SKM-1 (cell line): ENCODE results near the gene KRTAP3-1.
"Not testable (repeated sequence)": the region's sequence is repeated elsewhere in the genome, so short reads cannot be mapped to it uniquely, and the experiment has no call there.

Experiments
- DNase-seq: peaks from one replicate; lab custom pipeline; 2025; ENCODE audit not compliant: unreplicated experiment; lab: John Stamatoyannopoulos, UW

The KRTAP3-1 gene

DNA sequence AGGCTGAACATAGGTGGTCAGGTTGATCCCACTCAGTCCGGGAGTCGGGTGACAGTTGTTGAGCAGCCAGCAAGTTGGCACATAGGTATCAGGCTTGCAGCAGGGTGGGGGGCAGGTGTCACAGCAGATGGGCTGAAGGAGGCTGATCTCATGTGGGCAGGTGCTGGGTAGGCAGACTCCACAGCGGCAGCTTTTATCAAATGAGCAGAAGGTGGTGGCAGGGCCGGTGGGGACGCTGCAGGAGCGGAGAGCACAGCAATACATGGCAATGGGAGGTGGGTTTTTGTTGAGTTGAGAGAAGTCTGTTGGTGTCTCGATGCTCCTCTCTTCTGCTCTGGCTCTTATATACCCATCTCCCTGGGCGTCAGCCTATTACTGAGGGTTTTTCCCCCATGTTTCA lies at the start of gene KRTAP3-1:
KRTAP3-1 (minus strand) TSS at position 318 of the 400 bp plus-strand sequence; CDS start at position 264, 54 bp downstream.
- DNase-seq = no peak

DNA sequence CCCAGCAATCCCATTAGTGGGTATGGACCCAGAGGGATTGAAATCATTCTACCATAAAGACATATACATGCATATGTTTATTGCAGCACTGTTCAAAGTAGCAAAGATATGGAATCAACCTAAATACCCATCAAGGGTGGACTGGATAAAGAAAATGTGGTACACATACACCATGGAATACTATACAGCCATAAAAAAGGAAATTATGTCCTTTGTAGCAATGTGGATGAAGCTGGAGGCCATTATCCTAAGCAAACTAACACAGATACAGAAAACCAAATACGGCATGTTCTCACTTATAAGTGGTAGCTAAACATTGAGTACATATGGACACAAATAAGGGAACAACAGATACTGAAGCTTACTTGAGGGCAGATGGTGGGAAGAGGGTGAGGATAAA lies 48.6 kb upstream of the KRTAP3-1 start:
- DNase-seq = no peak

DNA sequence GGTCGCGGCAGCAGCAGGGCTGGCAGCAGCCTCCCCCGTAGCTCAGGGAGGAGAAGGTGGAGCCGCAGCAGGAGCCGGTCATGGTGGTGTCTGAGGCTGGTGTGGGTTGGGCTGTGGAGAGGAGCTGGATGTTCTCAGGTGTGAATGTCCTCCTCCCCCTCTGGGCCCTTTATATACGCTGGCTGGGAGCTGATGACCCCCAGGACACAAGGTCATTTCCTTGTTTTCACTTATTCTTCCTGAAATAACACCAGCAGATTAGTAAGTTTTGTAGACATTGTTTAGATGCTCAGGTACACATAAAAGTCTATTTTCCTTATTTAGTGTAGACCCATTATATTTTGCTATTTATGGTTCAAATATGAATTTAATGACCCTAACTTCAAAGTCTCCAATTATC lies 46.2 kb upstream of the KRTAP3-1 start, which contains the start of gene KRTAP2-2:
KRTAP2-2 (minus strand) TSS at position 101 of the 400 bp plus-strand sequence; CDS start at position 82, 19 bp downstream.
- not testable (repeated sequence) for DNase-seq

DNA sequence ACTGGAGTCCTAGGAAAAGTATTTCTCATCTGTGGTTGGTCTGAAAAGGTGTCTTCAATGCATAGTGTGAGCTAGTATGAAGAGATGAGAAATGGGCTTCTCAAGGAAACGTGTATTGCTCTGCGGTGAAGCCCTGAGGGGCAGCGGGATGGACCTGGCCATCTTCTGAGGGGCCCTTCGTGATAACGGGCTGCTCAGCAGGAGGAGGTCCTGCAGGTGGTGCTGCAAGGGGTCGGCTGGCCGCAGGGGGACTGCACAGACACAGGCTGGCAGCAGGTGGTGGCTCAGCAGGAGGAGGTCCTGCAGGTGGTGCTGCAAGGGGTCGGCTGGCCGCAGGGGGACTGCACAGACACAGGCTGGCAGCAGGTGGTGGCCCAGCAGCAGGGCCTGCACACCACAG lies 45.6 kb upstream of the KRTAP3-1 start:
- DNase-seq = not testable (repeated sequence)

DNA sequence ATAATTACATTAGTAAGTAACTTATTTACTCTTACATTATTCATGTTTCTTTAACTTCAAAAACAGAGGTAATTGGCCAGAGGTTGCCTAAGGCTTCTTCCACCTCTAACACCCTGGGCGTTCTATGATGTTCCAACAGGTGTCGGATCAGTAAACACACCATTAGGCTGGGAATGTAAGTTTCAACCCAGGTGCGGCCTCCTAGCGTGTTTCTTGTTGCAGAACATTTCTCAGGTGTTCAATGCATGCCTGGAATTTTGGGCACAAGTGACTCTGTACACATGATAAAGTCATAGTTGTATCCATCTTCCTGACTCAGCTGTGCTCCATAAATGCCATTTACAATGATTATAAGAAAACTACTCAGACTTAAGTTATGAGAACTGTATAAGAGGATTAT lies 45.1 kb upstream of the KRTAP3-1 start:
- no peak for DNase-seq

DNA sequence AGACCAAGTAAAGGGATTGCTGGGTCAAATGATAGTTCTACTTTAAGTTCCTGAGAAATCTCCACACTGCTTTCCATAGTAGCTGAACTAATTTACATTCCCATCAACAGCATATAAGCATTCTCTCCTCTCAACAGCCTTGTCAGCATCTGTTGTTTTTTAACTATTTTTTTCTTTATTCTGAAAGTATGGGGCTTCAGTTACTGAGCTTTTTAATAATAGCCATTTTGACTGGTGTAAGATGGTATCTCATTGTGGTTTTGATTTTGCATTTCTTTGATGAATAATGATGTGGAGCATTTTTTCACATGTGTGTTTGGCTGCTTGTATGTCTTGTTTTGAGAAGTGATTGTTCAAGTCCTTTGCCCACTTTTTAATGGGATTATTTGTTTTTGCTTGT lies 43.6 kb upstream of the KRTAP3-1 start:
- DNase-seq = no peak

DNA sequence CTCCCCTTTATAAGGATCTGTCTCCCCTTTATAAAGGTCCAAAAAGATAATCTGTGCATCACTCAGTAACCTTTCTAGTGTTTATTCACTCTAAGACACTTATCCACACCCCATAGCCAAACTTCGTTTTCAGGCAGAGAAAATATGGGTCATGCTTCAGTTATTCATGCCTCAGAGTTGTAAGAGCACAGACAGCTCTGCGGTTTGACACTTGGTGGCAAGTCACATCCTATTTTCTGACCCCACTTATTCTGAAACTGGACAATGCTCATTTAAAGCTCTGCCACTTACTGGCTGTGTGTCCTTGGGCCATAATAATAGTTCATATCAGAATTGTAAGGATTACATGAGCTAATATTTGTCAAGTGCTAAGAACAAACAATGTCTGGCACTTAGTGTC lies 40.2 kb upstream of the KRTAP3-1 start:
- no peak for DNase-seq

DNA sequence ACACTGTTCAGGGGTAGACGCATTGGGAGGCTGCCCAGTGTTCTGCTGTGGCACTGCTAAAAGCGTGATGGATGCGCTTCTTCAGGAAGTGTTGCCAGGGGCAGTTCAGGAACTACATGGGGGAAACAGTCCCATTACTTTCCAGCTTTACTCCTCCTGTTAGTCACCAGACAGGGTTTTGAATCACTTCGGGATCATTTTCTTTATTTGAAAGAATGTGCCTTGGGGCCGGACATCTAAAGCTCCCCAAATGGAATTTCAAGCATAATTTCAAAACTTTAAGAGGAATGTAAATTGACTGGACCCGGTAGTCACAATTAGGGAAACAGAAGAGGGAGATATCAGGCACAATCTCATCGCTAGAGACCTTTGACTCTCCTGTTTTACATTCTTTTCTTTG lies 39.5 kb upstream of the KRTAP3-1 start:
- DNase-seq = no peak

DNA sequence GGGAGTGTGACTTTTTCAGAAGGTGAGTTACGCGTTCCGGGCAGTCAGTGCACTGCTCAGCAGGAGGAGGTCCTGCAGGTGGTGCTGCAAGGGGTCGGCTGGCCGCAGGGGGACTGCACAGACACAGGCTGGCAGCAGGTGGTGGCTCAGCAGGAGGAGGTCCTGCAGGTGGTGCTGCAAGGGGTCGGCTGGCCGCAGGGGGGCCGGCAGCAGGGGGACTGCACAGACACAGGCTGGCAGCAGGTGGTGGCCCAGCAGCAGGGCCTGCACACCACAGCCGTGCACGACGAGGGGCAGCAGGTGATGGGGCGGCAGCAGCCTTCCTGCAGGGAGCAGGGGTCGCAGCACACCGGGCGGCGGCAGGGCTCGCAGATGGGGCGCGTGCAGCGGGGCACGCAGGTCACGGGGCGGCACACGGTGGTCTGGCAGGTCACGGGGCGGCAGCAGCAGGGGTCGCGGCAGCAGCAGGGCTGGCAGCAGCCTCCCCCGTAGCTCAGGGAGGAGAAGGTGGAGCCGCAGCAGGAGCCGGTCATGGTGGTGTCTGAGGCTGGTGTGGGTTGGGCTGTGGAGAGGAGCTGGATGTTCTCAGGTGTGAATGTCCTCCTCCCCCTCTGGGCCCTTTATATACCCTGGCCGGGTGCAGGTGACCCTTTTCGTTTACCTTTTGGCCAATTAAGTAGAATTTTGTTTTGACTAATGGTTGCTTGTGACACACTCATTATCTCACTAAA lies 38.0 kb upstream of the KRTAP3-1 start, which contains the start of gene KRTAP2-1:
KRTAP2-1 (minus strand) TSS at position 582 of the 731 bp plus-strand sequence; CDS start at position 533, 49 bp downstream.
- DNase-seq = not testable (repeated sequence)

DNA sequence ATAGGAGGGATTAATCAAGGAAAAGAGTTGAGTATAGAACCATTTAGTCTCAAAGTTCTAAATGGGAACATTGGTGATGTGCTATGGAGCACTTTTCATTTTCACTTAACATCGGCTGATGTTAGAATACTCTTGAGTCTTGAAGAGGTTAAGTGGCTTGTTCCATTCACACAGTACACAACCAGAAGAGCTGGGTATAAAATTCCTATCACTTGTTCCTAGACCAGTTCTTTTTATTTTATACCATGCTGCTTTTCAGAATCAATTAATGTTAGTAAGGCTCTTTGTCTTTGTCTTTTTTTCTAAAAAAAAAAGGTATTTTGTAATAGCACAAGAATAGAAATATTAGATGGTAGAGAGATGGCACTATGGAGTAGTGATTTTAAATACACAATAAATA lies 34.0 kb upstream of the KRTAP3-1 start:
- no peak for DNase-seq

DNA sequence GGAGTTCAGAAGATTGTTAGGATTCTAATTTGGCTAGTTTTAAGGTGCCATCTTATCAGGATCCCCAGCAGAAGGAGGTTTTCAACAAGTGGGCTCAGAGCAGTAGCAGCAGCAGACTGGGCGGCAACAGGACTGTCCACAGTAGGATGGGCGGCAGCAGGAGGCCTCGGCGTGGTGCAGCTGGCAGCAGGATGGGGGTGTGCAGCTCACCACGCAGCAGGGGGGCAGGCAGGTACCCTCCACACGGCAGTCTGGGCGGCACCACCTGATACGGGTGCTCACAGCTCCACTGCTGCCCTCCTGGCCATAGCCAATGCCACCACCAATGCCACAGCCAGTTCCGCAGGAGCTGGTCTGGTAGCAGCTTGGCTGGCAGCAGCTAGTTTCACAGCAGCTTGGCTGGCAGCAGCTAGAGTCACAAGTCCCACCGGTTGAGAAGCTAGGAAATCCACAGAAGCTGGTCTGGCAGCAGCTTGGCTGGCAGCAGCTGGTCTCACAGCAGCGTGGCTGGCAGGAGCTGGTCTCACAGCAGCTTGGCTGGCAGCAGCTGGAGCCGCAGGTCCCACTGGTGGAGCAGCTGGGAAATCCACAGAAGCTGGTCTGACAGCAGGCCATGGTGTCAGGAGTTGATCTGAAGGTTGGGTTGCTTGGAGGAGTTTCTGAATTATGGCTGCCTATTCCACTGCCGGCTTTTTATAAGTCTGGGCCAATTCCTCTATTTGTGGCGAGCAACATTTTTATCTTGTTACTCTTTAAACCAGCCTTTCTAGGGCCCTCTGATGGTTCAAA lies 32.0 kb upstream of the KRTAP3-1 start, which contains the start of gene KRTAP1-1:
KRTAP1-1 (minus strand) TSS at position 668 of the 789 bp plus-strand sequence; CDS start at position 615, 53 bp downstream.
- DNase-seq = not testable (repeated sequence)

DNA sequence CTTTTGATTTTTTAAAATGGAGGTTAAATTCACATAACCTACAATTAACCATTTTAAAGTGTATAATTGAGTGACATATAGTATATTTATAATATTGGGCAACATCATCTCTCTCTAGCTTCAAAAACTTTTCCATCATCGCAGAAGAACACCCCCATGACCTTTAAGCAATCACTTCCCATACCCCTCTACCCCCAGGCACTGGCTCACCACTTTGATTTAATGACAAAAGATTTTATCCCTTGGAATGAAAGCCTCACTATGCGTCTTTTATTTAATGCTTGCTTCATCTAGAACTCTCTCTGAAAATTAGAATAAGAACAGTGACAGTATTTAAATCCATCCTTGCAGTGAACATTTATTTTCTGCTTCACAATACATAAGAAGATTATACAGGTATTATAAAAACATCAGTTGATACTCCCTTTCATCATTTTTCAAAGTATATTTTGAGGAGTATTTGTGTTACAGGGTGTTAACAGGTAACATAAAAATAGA lies 29.0 kb upstream of the KRTAP3-1 start:
- no peak for DNase-seq

DNA sequence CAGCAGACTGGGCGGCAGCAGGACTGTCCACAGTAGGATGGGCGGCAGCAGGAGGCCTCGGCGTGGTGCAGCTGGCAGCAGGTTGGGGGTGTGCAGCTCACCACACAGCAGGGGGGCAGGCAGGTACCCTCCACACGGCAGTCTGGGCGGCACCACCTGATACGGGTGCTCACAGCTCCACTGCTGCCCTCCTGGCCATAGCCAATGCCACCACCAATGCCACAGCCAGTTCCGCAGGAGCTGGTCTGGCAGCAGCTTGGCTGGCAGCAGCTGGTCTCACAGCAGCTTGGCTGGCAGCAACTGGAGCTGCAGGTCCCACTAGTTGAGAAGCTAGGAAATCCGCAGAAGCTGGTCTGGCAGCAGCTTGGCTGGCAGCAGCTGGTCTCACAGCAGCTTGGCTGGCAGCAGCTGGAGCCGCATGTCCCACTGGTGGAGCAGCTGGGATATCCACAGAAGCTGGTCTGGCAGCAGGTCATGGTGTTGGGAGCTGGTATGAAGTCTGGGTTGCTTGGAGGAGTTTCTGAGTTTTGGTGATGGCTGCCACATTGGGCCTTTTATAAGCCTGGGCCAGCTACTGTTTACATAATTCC lies 25.5 kb upstream of the KRTAP3-1 start, which contains the start of gene KRTAP1-3:
KRTAP1-3 (minus strand) TSS at position 529 of the 590 bp plus-strand sequence; CDS start at position 476, 53 bp downstream.
- DNase-seq = not testable (repeated sequence)

DNA sequence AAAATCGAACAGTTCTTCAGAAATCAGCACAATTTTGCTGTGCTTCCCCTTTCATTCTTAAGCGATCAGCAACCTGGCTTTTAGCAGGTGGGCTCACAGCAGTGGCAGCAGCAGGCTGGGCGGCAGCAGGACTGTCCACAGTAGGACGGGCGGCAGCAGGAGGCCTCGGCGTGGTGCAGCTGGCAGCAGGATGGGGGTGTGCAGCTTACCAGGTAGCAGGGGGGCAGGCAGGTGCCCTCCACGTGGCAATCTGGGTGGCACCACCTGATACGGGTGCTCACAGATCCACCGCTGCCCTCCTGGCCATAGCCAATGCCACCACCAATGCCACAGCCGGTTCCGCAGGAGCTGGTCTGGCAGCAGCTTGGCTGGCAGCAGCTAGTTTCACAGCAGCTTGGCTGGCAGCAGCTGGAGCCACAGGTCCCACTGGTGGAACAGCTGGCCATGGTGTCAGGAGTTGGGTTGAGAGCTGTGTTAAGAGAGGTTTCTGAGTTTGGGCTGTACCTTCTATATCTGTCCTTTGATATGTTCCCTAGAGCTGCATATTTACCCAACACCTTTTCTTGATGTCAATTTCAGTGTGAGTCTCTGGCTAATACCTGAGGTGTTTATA lies 20.8 kb upstream of the KRTAP3-1 start, which contains the start of gene KRTAP1-4:
KRTAP1-4 (minus strand) TSS at position 563 of the 613 bp plus-strand sequence; CDS start at position 446, 117 bp downstream.
- DNase-seq = no peak

DNA sequence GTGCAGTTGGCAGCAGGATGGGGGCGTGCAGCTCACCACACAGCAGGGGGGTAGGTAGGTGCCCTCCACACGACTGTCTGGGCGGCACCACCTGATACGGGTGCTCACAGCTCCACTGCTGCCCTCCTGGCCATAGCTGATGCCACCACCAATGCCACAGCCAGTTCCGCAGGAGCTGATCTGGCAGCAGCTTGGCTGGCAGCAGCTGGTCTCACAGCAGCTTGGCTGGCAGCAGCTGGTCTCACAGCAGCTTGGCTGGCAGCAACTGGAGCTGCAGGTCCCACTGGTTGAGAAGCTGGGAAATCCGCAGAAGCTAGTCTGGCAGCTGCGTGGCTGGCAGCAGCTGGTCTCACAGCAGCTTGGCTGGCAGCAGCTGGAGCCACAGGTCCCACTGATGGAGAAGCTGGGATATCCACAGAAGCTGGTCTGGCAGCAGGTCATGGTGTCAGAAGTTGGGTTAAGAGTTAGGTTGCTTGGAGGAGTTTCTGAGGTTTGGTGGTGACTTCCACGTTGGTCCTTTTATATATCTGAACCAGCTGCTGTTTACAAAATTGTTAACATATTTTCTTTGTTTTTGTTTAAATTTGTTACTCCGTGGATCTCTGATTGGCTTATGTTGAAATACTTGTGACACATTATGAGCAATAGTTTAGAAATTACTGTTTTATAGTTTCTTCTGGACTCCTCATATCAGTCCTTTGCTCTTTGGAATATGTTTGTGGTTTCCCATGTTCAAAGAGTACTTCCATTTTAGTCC lies 18.0 kb upstream of the KRTAP3-1 start, which contains the start of gene KRTAP1-5:
KRTAP1-5 (minus strand) TSS at position 494 of the 757 bp plus-strand sequence; CDS start at position 441, 53 bp downstream.
- no peak for DNase-seq

DNA sequence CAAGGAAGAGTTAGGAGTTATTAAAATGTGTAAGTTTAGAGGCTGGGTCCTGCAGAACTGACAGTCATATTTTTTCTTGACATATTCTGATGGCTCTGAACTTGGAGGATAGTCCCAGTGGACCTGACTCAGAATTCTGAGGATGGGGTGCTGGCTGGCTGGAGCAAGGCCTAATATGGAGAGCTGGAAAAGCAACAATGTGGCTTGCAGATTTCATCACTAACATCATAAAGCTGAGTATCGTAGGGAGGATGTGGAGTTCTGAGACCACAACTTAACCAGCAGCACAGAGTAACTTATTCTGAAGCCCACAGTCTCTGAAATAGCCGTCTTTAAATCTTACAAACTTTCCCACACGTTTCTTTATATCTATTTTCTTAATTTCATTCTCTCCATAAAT lies 15.8 kb upstream of the KRTAP3-1 start:
- no peak for DNase-seq

DNA sequence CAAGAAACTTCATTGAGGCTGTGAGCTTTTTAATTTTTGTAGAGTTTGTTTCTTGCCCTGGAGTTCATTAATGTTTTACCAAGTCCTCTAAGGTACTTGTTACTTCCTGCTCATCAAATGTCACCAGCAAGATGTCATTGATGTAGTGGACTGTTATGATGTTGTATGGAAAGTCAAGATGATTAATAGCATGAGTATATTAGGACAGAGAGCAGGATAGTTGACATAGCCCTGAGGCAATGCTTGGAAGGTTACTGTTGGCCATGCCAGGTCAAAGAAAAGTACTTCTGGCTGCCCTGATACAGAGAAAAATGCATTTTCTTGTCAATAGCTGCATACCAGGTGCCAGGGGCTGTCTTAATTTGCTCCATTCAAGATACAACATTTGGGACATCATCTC lies 11.4 kb upstream of the KRTAP3-1 start:
- DNase-seq = no peak

DNA sequence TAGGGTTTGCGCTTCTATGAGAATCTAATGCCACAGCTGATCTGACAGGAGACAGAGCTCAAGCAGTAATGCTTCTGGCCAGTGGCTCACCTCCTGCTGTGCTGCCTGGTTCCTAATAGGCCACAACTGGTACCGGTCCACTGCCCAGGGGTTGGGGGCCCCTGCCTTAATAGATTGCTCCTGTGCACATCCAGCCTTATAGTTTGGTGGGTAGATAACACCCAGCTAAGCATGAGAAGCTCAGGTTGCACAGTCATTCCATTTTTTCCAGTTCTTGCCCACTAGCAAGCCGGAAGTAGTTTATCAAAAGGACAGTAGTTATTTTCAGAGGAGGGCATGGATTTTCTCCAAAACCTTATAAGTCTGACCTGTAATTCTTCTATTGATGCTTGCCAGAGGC lies 10.5 kb upstream of the KRTAP3-1 start:
- DNase-seq = no peak

DNA sequence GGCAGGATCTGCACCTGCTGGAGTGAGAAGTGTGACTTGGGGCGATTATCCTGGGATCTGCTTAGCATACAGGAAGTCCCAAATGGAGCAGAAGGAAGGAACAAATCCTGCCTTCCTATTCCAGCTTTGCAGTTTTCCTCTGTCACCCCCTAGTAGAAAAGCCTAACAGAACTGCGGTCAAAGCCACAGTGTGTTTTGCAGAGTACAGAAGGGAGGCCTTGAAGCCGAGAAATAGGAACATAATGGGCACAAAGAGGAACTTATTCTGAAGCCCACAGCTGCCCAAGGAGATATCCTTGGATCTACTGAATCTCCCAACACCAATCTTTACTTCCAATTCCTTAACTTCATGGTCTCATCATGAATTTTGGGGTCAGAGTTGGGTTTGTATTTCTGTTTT lies 9.6 kb upstream of the KRTAP3-1 start:
- DNase-seq = no peak
